ENCODE results near the gene PHLDA1. TPM values are rescaled to one million over a fixed set of nuclear protein-coding genes. Genes with fewer than 3 reads are reported as not detected.

The PHLDA1 gene
- polyA plus RNA-seq, 1 donor from 2014 or later, result 0.08 TPM

DNA sequence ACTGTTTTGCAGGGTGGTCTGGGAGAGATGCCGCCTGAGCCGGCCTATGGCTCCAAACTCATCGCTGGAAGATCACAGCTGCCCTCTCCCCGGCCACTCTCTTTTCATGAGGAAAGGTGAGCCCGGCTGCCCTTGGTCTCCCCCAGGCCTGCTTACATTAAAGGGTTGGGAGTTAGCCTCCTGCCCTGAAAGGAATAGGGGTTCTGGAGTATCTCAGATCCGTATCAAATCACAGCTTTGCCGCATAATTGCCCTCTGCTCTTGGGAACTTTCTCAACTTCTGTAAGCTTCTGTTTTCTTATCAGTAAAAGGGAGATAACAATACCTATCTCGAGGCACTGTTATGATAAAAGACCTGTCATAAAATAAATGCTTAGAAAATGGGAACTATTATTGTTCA is 17.6 kb downstream of the PHLDA1 start:
- no peaks in the 10 kb centered on the region for H3K36me3 Mint-ChIP-seq
- H3K27ac Mint-ChIP-seq, result no peak overlapping the region
- no peaks in the 10 kb centered on the region for H3K4me1 Mint-ChIP-seq
- peaks cover 9% of the 10 kb centered on the region for H3K27me3 Mint-ChIP-seq
- H3K9me3 Mint-ChIP-seq, result peaks cover 0 to 1% (median 0%) of the 10 kb centered on the region in 3 donors
- no peak overlapping the region for H3K4me3 Mint-ChIP-seq

DNA sequence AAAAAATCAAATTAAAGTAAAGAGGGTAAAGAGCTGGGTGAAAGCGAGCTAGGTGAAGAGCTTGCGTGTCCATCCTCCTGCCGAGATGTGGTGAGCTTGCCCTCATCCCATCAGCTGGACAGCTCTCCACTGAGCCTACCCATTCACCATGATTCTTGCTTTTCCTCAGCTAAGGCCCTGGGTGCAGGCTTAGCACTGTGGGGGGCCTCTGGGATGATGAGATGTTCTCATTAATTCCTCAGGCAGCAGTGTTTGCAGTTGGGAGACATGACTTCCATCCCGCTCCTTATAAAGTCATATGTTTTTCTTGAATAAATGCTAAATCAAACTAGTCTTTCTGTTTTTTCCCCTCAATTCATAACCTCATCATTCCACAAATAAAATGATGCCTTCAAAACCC is 18.0 kb downstream of the PHLDA1 start:
- Mint-ChIP-seq H3K9me3 (peaks cover 0 to 1% (median 0%) of the 10 kb centered on the region in 3 donors), H3K27ac (no peak overlapping the region), H3K27me3 (peaks cover 9% of the 10 kb centered on the region), H3K4me1 (no peaks in the 10 kb centered on the region), H3K36me3 (no peaks in the 10 kb centered on the region), H3K4me3 (no peak overlapping the region)

DNA sequence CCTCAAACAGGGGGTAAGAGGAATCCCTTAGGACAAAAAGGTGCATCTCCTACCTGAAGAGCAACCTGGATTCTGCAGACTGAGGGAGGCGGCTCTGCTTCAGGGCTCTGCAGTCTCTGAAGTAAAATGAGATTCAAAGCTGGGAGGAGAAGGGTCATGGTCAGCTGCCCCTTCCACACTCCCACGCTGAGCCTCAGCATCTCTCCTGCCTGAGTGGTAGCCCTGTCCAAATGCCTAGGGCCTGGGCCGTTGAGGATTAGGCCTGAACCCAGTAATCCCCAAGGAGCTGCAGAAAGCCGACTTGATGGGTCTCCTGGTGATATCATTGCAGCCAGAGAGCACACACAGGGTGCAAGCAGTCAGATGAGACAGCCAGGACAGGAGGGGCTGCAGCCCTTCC is 18.9 kb downstream of the PHLDA1 start:
- H3K36me3 Mint-ChIP-seq, result no peaks in the 10 kb centered on the region
- H3K4me3 Mint-ChIP-seq, result no peak overlapping the region
- peaks cover 9% of the 10 kb centered on the region for H3K27me3 Mint-ChIP-seq
- H3K4me1 Mint-ChIP-seq, result no peaks in the 10 kb centered on the region
- H3K9me3 Mint-ChIP-seq, result peaks cover 0 to 1% (median 0%) of the 10 kb centered on the region in 3 donors
- H3K27ac Mint-ChIP-seq, result no peak overlapping the region

DNA sequence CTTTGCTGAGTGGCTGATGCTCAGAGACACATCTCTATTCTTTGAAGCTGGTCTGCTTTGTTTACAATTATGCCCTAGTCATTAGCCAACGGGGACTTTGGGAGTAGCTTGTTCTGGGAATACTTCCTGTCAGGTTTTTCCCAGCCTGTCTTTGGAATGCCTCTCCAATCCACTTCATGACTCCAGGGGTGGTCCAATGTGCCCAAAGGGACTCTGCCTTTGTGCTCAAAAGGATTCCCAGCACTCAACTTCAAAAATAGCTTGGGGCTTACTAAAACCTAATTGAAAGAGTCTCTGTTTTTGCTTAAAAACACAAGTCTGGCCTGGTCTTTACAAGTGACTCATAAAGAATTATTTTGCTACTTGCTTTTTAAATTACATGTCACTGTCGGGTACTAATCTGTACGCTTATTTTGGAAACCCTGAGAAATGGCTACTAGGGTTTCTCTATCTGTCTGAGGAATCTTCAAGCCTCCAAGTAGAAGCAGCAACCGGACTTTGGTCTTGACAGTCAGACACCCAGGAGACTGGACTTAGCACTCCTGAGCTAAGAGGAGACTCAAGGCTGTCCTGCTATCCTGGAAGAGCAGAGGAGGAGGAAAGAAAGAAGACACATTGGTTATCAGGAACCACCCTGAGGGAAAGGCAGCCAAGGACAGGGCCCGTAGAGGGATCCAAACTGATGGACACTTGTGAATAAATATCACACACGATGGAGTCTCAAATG is 20.7 kb downstream of the PHLDA1 start:
- H3K27me3 Mint-ChIP-seq, result peaks cover 4% of the 10 kb centered on the region
- no peaks in the 10 kb centered on the region for H3K4me1 Mint-ChIP-seq
- H3K9me3 Mint-ChIP-seq, result peaks cover 0 to 1% (median 0%) of the 10 kb centered on the region in 3 donors
- H3K27ac Mint-ChIP-seq, result no peak overlapping the region
- H3K4me3 Mint-ChIP-seq, result no peak overlapping the region
- no peaks in the 10 kb centered on the region for H3K36me3 Mint-ChIP-seq

DNA sequence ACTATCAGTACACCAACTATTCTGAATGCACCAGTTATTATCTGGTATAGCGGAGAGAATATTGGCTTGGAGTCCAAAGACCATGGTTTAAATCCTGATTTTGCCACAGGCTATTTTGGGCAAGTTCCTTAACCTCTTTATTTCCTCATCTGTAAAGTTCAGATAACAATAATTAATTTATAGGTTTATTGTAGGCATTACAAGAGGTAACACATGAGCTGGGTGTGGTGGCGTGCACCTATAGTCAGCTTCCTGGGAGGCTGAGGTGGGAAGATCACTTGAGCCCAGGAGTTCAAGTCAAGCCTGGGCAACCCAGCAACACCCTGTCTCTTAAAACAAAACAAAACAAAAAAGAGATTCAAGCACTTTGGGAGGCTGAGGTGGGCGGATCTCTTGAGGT is 23.1 kb downstream of the PHLDA1 start:
- Mint-ChIP-seq H3K9me3 (peaks cover 0 to 9% (median 6%) of the 10 kb centered on the region in 3 donors), H3K27me3 (peaks cover 6% of the 10 kb centered on the region), H3K36me3 (no peaks in the 10 kb centered on the region), H3K4me1 (no peaks in the 10 kb centered on the region), H3K27ac (no peak overlapping the region), H3K4me3 (no peak overlapping the region)

DNA sequence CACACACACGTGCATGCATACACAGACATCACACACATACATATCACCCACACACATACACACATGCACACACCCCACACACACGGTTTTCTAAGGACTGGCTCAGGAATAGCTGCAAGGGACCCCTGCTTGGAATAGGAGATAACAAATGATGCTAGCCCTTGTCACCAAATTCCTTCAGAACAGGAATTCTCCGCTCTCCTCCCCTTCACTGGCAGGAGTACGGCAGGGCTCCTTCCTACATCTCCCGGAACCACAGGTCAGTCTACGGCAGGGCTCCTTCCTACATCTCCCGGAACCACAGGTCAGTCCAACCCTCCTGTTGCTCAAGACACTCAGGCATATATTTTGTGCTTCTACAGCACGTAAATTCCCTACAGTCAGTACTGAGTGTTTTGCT is 23.9 kb downstream of the PHLDA1 start:
- H3K27ac Mint-ChIP-seq, result no peak overlapping the region
- no peaks in the 10 kb centered on the region for H3K4me1 Mint-ChIP-seq
- no peaks in the 10 kb centered on the region for H3K36me3 Mint-ChIP-seq
- peaks cover 0 to 9% (median 6%) of the 10 kb centered on the region in 3 donors for H3K9me3 Mint-ChIP-seq
- H3K27me3 Mint-ChIP-seq, result peaks cover 6% of the 10 kb centered on the region
- no peak overlapping the region for H3K4me3 Mint-ChIP-seq

DNA sequence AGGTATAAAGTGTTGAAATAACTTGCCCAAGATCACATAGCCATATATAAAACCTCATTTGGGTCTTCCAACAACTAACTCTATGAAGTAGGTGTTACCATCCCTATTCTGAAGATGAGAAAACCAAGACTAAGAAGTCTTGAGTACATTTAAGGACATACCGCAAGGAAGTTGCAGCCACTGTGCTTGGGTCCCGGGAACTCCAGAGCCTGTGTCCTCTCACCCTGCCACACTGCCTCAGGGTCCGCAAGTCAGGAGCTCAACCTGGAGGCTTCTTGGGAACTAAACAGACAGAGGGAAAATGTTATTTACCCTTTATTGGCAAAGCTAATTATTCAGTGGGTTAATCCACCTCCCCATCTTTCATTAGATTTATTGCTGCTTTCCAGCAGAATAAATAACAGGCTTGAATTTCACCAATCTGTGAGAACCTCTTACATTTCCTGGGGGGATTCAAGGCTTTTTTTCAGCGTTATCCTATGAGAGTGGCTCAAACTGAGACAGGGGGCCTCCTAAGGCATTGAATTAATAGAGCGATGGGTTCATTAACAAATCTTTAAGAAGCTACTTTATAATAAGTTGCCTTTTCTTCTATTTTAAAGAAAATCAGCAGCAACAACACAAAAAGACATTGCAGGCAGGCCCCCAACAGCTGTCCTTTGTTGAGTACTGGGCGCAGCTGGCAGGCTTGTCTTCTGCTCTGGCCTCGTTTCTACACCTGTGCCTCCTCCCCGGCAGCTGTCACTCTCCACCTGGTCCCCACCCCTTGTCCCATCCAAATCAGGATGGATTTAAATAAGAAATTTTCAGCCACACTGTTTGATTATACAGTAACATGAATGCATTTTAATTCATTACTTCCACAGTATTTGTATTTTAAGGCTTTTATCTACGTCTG is 25.3 kb downstream of the PHLDA1 start:
- H3K4me1 Mint-ChIP-seq, result no peaks in the 10 kb centered on the region
- H3K4me3 Mint-ChIP-seq, result no peak overlapping the region
- H3K27ac Mint-ChIP-seq, result no peak overlapping the region
- peaks cover 3% of the 10 kb centered on the region for H3K27me3 Mint-ChIP-seq
- no peaks in the 10 kb centered on the region for H3K36me3 Mint-ChIP-seq
- peaks cover 0 to 8% (median 6%) of the 10 kb centered on the region in 3 donors for H3K9me3 Mint-ChIP-seq

DNA sequence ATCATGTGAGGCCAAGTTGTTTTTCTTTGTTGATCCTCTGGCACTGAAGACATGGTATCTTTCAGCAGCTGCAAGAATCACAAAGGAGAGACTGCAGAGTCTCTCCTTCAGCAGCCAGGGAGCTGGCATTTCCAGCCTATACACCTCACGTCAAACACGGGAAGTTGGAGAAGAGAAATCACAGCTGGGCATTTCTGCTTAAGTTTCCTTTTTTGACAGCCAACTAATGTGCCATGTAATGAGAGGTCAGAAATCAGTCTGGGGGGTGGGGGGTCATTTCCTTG is 28.3 kb downstream of the PHLDA1 start:
- Mint-ChIP-seq H3K27ac (no peak overlapping the region), H3K36me3 (no peaks in the 10 kb centered on the region), H3K9me3 (peaks cover 0 to 8% (median 6%) of the 10 kb centered on the region in 3 donors), H3K27me3 (peaks cover 3% of the 10 kb centered on the region), H3K4me1 (no peaks in the 10 kb centered on the region), H3K4me3 (no peak overlapping the region)

DNA sequence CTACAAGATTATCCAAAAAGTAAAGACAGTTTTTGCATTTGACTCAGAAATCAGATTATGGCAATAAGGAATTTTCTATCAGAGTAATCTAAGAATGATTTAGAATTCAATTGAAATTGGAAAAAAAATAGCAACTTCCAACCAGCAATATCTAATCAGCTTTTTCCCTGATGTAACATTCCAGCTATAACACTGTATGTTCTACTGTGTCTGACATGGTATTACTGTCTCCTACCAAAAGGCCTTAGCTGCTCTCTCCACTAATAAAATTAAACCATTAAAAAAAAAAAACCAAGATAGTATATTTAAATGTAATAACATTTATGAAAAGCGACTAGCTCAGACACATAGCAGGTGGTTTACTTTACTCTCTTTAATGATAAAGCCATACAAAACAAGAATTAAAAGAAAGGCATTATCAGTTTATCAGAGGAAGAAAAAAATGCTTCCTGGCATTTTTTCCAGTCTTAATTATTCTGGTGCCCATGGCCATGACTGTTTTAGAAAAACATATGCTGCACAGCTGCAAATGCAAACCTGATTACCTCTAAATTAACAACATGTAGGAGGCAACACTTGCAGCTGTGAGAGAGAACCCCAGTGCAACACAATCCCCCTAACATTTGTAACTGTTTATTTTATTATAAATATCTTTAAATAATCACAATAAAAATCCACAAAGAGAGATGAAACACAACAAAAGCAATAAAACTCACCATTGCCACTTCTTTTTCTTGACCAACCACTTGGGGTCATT is 28.8 kb downstream of the PHLDA1 start:
- Mint-ChIP-seq H3K27ac (no peak overlapping the region), H3K36me3 (no peaks in the 10 kb centered on the region), H3K27me3 (peaks cover 3% of the 10 kb centered on the region), H3K9me3 (peaks cover 0 to 8% (median 6%) of the 10 kb centered on the region in 3 donors), H3K4me1 (no peaks in the 10 kb centered on the region), H3K4me3 (no peak overlapping the region)

DNA sequence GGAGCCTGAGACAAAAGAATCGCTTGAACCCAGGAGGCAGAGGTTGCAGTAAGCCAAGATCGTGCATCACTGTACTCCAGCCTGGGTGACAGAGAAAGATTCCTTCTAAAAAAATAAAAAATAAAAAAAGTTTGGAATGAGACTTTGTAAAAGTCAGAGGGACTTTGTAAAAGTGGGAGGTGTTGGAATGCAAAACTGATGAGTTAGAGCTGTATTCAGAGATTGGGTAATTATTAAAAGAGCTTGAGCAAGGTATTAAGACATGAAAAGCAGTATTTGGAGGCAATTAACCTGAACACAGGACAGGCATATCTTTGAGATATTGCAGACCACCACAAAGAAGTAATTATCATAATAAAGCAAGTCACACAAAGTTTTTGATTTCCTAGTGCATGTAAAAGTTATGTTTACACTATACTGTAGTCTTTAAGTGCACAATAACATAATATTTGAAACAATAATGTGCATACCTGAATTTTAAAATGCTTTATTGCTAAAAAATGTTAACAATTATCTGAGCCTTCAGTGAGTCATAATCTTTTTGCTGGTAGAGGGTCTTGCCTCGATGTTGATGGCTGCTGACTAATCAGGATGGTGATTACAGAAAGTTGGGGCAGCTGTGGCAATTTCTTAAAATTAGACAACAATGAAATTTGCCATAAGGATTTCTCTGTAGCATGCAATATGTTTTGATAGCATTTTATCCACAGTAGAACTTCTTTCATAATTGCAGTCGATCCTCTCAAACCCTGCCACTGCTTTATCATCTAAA is 33.1 kb downstream of the PHLDA1 start:
- Mint-ChIP-seq H3K9me3 (no peaks in the 10 kb centered on the region), H3K27me3 (no peaks in the 10 kb centered on the region), H3K27ac (no peak overlapping the region), H3K4me3 (no peak overlapping the region), H3K36me3 (no peaks in the 10 kb centered on the region), H3K4me1 (no peaks in the 10 kb centered on the region)

DNA sequence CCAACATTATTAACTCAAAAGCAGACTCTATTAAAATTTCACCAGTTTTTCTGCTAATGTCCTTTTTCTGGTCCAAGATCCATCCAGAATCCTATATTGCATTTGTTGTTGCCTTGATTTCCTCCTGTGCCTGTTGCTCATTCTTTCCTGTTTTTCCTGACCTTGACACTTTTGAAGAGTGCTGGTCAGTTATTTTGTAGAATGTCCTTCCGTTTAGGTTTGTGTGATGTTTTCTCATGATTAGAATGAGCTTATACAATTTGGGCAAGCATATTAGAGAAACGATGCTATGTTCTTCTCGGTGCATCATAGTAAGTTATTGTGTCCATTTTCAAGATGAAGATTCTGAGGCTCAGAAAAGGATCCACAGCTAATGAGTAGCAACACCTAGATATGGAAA is 33.9 kb downstream of the PHLDA1 start:
- no peaks in the 10 kb centered on the region for H3K27me3 Mint-ChIP-seq
- no peaks in the 10 kb centered on the region for H3K36me3 Mint-ChIP-seq
- no peak overlapping the region for H3K27ac Mint-ChIP-seq
- no peaks in the 10 kb centered on the region for H3K9me3 Mint-ChIP-seq
- no peak overlapping the region for H3K4me3 Mint-ChIP-seq
- no peaks in the 10 kb centered on the region for H3K4me1 Mint-ChIP-seq

DNA sequence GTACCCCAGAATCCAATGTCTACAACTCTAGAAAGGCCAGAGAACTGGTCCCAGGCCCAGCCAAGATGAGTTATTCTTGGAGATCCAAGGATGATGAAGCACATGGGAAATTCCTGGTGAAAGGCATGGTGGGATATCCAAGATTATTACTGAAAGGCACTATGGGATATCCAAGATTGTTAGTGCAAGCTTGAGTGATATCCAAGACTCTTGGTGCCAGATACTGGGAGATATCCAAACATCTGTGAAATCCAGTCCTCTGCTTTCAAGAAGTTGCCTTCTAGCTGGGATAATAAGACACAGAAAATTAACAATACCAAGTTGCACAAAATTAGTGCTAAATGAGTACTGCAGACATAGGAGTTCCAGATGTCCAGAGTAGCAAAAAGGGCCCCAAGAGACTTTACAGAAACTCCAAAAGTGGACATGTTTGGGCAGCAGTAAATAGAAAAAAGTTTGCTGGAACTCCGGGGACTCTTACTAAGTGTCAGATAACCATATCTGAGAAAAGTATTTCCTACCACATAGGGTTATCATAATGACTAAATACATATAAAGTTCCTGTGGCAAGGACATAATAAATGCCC is 34.6 kb downstream of the PHLDA1 start:
- Mint-ChIP-seq H3K4me3 (no peak overlapping the region), H3K9me3 (no peaks in the 10 kb centered on the region), H3K4me1 (no peaks in the 10 kb centered on the region), H3K27me3 (no peaks in the 10 kb centered on the region), H3K36me3 (no peaks in the 10 kb centered on the region), H3K27ac (no peak overlapping the region)

DNA sequence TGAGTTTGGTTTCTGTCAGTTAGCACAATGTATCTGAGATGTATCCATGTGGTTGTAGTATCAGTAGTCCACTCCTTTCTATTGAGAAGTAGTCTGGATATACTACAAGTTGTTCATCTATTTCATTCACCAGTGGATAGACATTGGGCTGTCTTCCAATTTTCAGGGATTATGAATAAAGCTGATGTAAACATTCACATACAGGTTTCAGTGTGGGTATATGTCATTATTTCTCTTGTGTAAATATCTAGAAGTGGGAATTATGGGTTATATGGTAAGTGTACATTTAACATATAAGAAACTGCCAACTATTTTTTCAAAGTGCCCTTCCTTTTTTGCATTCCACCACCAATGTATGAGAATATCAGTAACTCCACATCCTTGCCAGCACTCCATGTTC is 35.9 kb downstream of the PHLDA1 start:
- no peaks in the 10 kb centered on the region for H3K36me3 Mint-ChIP-seq
- no peaks in the 10 kb centered on the region for H3K4me1 Mint-ChIP-seq
- no peaks in the 10 kb centered on the region for H3K9me3 Mint-ChIP-seq
- no peak overlapping the region for H3K4me3 Mint-ChIP-seq
- H3K27ac Mint-ChIP-seq, result no peak overlapping the region
- H3K27me3 Mint-ChIP-seq, result no peaks in the 10 kb centered on the region

DNA sequence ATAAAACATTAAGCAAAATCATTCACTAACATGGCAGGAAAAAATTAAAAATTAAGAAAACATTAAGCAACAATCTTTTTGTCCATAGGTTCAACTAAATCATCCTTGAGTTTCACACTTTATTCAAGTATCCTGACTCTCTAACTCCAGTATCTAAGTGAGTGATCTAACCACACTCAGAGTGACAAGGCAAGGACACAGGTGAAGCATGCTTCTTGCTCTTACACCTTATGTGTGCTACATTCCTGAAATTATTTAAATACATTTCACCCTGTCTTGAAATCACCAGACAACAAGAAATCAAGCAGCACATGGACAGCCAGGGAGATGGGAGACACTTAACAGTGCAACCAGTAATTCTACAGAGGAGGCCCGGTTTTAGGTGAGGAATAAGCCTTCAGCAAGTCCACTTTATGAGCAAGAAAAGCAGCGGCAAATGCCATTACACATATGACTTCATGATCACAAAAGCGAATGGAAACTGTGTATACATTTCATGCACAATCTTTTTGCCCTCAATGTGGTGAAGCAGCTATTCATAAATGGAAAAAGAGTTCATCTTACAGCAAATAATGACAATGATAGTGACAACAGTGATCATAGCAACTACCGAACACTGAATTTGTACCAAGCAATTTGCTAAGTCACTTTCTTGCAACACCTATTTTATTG is 37.4 kb downstream of the PHLDA1 start:
- Mint-ChIP-seq H3K27me3 (no peaks in the 10 kb centered on the region), H3K9me3 (peaks cover 0 to 6% (median 0%) of the 10 kb centered on the region in 3 donors), H3K36me3 (no peaks in the 10 kb centered on the region), H3K27ac (peak overlapping the region in 1 of 3 donors; percentile 12), H3K4me1 (no peaks in the 10 kb centered on the region), H3K4me3 (no peak overlapping the region)

Data from IgD-negative memory B cell (primary cell).